ENCODE measurements around the gene QKI.

GRCh38 chr6:163566056-163566455, 151.5 kb downstream of the QKI start:
- TF ChIP-seq POLR2A (IDR thresholded peaks at IDR 0.05) (no peak), CTCF (IDR thresholded peaks at IDR 0.05) (no peak)
